ENCODE data around the gene CSNK2B. TPM values are rescaled to one million over a fixed set of nuclear protein-coding genes. Genes with fewer than 3 reads are reported as not detected.
A peak's percentile ranks its signal among the peaks of the same experiment; 100 is the strongest.

Gene CSNK2B
- total and polyA plus RNA-seq, 9 of the 15 experiments (the other 6 are each of a cell fraction or from before 2014, with no cell fraction given), result 120 to 1,126 (median 529) TPM

GRCh38 chr6:31665501-31666336 is at the start of gene CSNK2B (continued):
- TF ChIP-seq, protein P1, sequence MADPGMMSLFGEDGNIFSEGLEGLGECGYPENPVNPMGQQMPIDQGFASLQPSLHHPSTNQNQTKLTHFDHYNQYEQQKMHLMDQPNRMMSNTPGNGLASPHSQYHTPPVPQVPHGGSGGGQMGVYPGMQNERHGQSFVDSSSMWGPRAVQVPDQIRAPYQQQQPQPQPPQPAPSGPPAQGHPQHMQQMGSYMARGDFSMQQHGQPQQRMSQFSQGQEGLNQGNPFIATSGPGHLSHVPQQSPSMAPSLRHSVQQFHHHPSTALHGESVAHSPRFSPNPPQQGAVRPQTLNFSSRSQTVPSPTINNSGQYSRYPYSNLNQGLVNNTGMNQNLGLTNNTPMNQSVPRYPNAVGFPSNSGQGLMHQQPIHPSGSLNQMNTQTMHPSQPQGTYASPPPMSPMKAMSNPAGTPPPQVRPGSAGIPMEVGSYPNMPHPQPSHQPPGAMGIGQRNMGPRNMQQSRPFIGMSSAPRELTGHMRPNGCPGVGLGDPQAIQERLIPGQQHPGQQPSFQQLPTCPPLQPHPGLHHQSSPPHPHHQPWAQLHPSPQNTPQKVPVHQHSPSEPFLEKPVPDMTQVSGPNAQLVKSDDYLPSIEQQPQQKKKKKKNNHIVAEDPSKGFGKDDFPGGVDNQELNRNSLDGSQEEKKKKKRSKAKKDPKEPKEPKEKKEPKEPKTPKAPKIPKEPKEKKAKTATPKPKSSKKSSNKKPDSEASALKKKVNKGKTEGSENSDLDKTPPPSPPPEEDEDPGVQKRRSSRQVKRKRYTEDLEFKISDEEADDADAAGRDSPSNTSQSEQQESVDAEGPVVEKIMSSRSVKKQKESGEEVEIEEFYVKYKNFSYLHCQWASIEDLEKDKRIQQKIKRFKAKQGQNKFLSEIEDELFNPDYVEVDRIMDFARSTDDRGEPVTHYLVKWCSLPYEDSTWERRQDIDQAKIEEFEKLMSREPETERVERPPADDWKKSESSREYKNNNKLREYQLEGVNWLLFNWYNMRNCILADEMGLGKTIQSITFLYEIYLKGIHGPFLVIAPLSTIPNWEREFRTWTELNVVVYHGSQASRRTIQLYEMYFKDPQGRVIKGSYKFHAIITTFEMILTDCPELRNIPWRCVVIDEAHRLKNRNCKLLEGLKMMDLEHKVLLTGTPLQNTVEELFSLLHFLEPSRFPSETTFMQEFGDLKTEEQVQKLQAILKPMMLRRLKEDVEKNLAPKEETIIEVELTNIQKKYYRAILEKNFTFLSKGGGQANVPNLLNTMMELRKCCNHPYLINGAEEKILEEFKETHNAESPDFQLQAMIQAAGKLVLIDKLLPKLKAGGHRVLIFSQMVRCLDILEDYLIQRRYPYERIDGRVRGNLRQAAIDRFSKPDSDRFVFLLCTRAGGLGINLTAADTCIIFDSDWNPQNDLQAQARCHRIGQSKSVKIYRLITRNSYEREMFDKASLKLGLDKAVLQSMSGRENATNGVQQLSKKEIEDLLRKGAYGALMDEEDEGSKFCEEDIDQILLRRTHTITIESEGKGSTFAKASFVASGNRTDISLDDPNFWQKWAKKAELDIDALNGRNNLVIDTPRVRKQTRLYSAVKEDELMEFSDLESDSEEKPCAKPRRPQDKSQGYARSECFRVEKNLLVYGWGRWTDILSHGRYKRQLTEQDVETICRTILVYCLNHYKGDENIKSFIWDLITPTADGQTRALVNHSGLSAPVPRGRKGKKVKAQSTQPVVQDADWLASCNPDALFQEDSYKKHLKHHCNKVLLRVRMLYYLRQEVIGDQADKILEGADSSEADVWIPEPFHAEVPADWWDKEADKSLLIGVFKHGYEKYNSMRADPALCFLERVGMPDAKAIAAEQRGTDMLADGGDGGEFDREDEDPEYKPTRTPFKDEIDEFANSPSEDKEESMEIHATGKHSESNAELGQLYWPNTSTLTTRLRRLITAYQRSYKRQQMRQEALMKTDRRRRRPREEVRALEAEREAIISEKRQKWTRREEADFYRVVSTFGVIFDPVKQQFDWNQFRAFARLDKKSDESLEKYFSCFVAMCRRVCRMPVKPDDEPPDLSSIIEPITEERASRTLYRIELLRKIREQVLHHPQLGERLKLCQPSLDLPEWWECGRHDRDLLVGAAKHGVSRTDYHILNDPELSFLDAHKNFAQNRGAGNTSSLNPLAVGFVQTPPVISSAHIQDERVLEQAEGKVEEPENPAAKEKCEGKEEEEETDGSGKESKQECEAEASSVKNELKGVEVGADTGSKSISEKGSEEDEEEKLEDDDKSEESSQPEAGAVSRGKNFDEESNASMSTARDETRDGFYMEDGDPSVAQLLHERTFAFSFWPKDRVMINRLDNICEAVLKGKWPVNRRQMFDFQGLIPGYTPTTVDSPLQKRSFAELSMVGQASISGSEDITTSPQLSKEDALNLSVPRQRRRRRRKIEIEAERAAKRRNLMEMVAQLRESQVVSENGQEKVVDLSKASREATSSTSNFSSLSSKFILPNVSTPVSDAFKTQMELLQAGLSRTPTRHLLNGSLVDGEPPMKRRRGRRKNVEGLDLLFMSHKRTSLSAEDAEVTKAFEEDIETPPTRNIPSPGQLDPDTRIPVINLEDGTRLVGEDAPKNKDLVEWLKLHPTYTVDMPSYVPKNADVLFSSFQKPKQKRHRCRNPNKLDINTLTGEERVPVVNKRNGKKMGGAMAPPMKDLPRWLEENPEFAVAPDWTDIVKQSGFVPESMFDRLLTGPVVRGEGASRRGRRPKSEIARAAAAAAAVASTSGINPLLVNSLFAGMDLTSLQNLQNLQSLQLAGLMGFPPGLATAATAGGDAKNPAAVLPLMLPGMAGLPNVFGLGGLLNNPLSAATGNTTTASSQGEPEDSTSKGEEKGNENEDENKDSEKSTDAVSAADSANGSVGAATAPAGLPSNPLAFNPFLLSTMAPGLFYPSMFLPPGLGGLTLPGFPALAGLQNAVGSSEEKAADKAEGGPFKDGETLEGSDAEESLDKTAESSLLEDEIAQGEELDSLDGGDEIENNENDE (IDR thresholded peaks at IDR 0.05; ENCODE audit: low read depth, low read length), result no peak
- TF ChIP-seq RCOR1 (IDR thresholded peaks at IDR 0.05; ENCODE audit: borderline replicate concordance in 1 of 2, low read depth in 2 of 2, low read length in 2 of 2) (no peak), BRD4 (IDR thresholded peaks at IDR 0.05) (no peak; the same call in 1 of the 2 replicates), MBD2 (IDR thresholded peaks at IDR 0.05; ENCODE audit: borderline replicate concordance, low read depth) (no peak), MLLT1 (IDR thresholded peaks at IDR 0.05) (peak in 1 of 2 experiments; percentile 71; a peak in 1 of 4 replicates), HEY1 (CRISPR knock-in tag; IDR thresholded peaks at IDR 0.05; ENCODE audit: borderline replicate concordance) (peak; percentile 88; the same call in 1 of the 2 replicates), ZBED1 (IDR thresholded peaks at IDR 0.05) (peak; percentile 91; the same call in 1 of the 2 replicates), ZNF644 (tag; IDR thresholded peaks at IDR 0.05; ENCODE audit: low read depth) (peak; percentile 95), POLR2B (IDR thresholded peaks at IDR 0.05; ENCODE audit: low read depth, partially characterized antibody) (peak; percentile 95), ILK (tag; IDR thresholded peaks at IDR 0.05; ENCODE audit: borderline replicate concordance, low read depth) (no peak), VEZF1 (CRISPR knock-in tag; IDR thresholded peaks at IDR 0.05) (no peak), HDAC8 (tag; IDR thresholded peaks at IDR 0.05) (no peak), PYGO2 (tag; IDR thresholded peaks at IDR 0.05) (no peak)
